GM12878 (cell line): ENCODE measurements around the gene MYD88.

Source experiments
- CBFB ChIP-seq: IDR thresholded peaks from 2 replicates; pipeline ENCODE4 v1.6.1; 2016; ENCODE audit warnings: antibody characterized with exemption, low read depth
- NFYB ChIP-seq: IDR thresholded peaks from 2 replicates; pipeline ENCODE4 v1.6.1; 2011; ENCODE audit warnings: low read depth, mild to moderate bottlenecking, low read length, improper control_type of control experiment, moderate library complexity; ENCODE audit not compliant: insufficient read depth
- POLR2A ChIP-seq: IDR thresholded peaks from 2 replicates; pipeline ENCODE4 v1.6.1; 2011; ENCODE audit warnings: low read depth, mild to moderate bottlenecking, low read length
- SIX5 ChIP-seq: IDR thresholded peaks from 2 replicates; pipeline ENCODE4 v1.6.1; 2011; ENCODE audit warnings: mild to moderate bottlenecking, low read depth, low read length, moderate library complexity; ENCODE audit not compliant: severe bottlenecking
- SMAD5 ChIP-seq: IDR thresholded peaks from 2 replicates; pipeline ENCODE4 v1.6.1; 2016; ENCODE audit warnings: antibody characterized with exemption, low read depth
- SPI1 ChIP-seq: IDR thresholded peaks from 2 replicates; pipeline ENCODE4 v1.6.1; 2011; ENCODE audit warnings: low read depth, mild to moderate bottlenecking, low read length, moderate library complexity, borderline replicate concordance; ENCODE audit not compliant: insufficient read depth
- TF ChIP-seq, protein P1 (sequence below): IDR thresholded peaks from 2 replicates; pipeline ENCODE4 v1.6.1; 2011; ENCODE audit warnings: mild to moderate bottlenecking, low read depth, low read length, moderate library complexity; ENCODE audit not compliant: insufficient replicate concordance
- TF ChIP-seq, protein P2 (sequence below), 3 experiments: IDR thresholded peaks in 2 of 3; conservative IDR thresholded peaks in 1 of 3; 2 replicates each; pipeline ENCODE4 v1.5.1; 2011; ENCODE audit warnings: low read depth in 3 of 3, low read length in 3 of 3, mild to moderate bottlenecking in 3 of 3, control low read depth in 2 of 3, moderate library complexity in 2 of 3, inconsistent platforms in 1 of 3, mixed read lengths in 1 of 3; ENCODE audit not compliant: control insufficient read depth in 2 of 3, insufficient read depth in 1 of 3; ENCODE audit errors: extremely low read depth in 1 of 3
- TF ChIP-seq, protein P3 (sequence below): IDR thresholded peaks from 2 replicates; pipeline ENCODE4 v1.6.1; 2012; ENCODE audit warnings: low read depth, low read length, improper control_type of control experiment

DNA sequence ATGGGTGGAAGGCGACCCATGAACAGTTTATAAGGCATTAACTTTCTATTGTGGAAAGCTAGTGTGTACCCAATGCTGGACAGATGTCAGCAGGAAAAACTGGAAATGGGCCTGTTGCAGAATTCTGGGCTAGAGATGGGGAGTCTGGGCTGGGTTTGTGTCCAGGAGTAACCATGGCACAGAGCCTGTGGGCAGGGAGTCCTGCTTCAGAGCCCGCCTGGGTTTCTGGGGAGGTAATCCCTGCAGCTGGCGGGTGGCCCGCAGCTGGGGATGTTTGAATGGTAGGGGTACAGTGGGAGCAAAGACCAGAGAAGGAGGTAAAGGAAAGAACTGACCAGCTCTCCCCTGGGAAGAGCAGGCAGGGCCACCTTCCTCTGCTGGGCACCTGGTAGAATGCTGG lies 27.3 kb upstream of the MYD88 start:
- TF ChIP-seq, protein P1, sequence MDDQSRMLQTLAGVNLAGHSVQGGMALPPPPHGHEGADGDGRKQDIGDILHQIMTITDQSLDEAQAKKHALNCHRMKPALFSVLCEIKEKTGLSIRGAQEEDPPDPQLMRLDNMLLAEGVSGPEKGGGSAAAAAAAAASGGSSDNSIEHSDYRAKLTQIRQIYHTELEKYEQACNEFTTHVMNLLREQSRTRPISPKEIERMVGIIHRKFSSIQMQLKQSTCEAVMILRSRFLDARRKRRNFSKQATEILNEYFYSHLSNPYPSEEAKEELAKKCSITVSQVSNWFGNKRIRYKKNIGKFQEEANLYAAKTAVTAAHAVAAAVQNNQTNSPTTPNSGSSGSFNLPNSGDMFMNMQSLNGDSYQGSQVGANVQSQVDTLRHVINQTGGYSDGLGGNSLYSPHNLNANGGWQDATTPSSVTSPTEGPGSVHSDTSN: no peak
- TF ChIP-seq CBFB (no peak), POLR2A (no peak), NFYB (no peak), SMAD5 (no peak), SIX5 (no peak), SPI1 (no peak)
- TF ChIP-seq, protein P2, sequence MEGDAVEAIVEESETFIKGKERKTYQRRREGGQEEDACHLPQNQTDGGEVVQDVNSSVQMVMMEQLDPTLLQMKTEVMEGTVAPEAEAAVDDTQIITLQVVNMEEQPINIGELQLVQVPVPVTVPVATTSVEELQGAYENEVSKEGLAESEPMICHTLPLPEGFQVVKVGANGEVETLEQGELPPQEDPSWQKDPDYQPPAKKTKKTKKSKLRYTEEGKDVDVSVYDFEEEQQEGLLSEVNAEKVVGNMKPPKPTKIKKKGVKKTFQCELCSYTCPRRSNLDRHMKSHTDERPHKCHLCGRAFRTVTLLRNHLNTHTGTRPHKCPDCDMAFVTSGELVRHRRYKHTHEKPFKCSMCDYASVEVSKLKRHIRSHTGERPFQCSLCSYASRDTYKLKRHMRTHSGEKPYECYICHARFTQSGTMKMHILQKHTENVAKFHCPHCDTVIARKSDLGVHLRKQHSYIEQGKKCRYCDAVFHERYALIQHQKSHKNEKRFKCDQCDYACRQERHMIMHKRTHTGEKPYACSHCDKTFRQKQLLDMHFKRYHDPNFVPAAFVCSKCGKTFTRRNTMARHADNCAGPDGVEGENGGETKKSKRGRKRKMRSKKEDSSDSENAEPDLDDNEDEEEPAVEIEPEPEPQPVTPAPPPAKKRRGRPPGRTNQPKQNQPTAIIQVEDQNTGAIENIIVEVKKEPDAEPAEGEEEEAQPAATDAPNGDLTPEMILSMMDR (IDR thresholded peaks at IDR 0.05 in 2 of 3, conservative IDR thresholded peaks at IDR 0.05 in 1 of 3; ENCODE audit: control insufficient read depth in 2 of 3, extremely low read depth in 1 of 3, insufficient read depth in 1 of 3, low read depth in 3 of 3, low read length in 3 of 3): no peak
- TF ChIP-seq, protein P3, sequence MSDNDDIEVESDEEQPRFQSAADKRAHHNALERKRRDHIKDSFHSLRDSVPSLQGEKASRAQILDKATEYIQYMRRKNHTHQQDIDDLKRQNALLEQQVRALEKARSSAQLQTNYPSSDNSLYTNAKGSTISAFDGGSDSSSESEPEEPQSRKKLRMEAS: no peak
